H1 (cell line): ENCODE results near the gene ZGLP1. TPM values are rescaled to one million over a fixed set of nuclear protein-coding genes. Genes with fewer than 3 reads are reported as not detected.

Experiments
- CTCF ChIA-PET: fragments of 300-600 bp; sonication (Branson Sonifier 250); formaldehyde crosslinking; loops from one replicate; lab custom pipeline; 2021; ENCODE audit not compliant: partially characterized antibody; lab: Charles Lee
- POLR2A ChIA-PET: fragments of 300-600 bp; sonication (Branson Sonifier 250); formaldehyde crosslinking; loops from one replicate; lab custom pipeline; 2021; ENCODE audit warnings: inconsistent platforms; ENCODE audit not compliant: partially characterized antibody; lab: Charles Lee
- DNase-seq, 2 experiments: peaks; one replicate each; pipeline versions ENCODE4 v3.0.0 to v3.0.0-alpha.2; 2010 to 2022; ENCODE audit warnings: low spot score in 2 of 2, low read depth in 1 of 2, mixed read lengths in 1 of 2
- FAIRE-seq: peaks from 2 replicates; lab custom pipeline; 2011; peaks lifted over from hg19 to GRCh38; lab: Jason Lieb, UNC
- H2AFZ ChIP-seq: 2 replicates; pipeline ENCODE4 v1.8.1; 2012; ENCODE audit warnings: low read length, inconsistent platforms
- H2AK5ac ChIP-seq: 2 replicates; pipeline ENCODE4 v1.6.1; 2013; ENCODE audit warnings: low read depth, low read length
- H2BK120ac ChIP-seq: replicated peaks from 2 replicates; pipeline ENCODE3; 2013; ENCODE audit warnings: low read depth, low read length, inconsistent platforms
- H2BK12ac ChIP-seq: 2 replicates; pipeline ENCODE4 v1.6.1; 2013; ENCODE audit warnings: low read depth, low read length
- H2BK15ac ChIP-seq: 2 replicates; pipeline ENCODE4 v1.6.1; 2013; ENCODE audit warnings: low read length
- H2BK20ac ChIP-seq: 2 replicates; pipeline ENCODE4 v1.6.1; 2013; ENCODE audit warnings: low read length
- H2BK5ac ChIP-seq: 2 replicates; pipeline ENCODE4 v1.6.1; 2013; ENCODE audit warnings: low read depth, low read length
- H3K14ac ChIP-seq: 2 replicates; pipeline ENCODE4 v1.6.1; 2013; ENCODE audit warnings: inconsistent platforms; ENCODE audit not compliant: insufficient read length
- H3K18ac ChIP-seq: 2 replicates; pipeline ENCODE4 v1.6.1; 2013; ENCODE audit warnings: low read length; ENCODE audit errors: extremely low read depth
- H3K23ac ChIP-seq: 2 replicates; pipeline ENCODE4 v1.6.1; 2013; ENCODE audit warnings: inconsistent platforms; ENCODE audit not compliant: insufficient read length
- H3K23me2 ChIP-seq: 2 replicates; pipeline ENCODE4 v1.6.1; 2013; ENCODE audit warnings: low read depth, low read length
- H3K27ac ChIP-seq: 2 replicates; pipeline ENCODE4 v1.6.1; 2011; ENCODE audit warnings: low read depth, low read length, inconsistent platforms
- H3K27me3 ChIP-seq, 4 experiments: replicated peaks in 1 of 4; 1 replicate in 1 of 4; 2 replicates in 3 of 4; pipeline versions ENCODE4 v1.6.1 to v1.8.1; 2011 to 2013; ENCODE audit warnings: low read length in 3 of 4, mild to moderate bottlenecking in 3 of 4, inconsistent platforms in 2 of 4, mixed read lengths in 2 of 4, moderate library complexity in 1 of 4; ENCODE audit not compliant: control insufficient read depth in 3 of 4, insufficient read depth in 3 of 4; ENCODE audit errors: extremely low read depth in 1 of 4
- H3K36me3 ChIP-seq, 4 experiments: 2 replicates each; pipeline versions ENCODE4 v1.6.1 to v1.8.1; 2011 to 2013; ENCODE audit warnings: mild to moderate bottlenecking in 4 of 4, low read length in 3 of 4, moderate library complexity in 2 of 4, control low read depth in 1 of 4, inconsistent platforms in 1 of 4; ENCODE audit not compliant: insufficient read depth in 4 of 4, control insufficient read depth in 2 of 4
- H3K4ac ChIP-seq: replicated peaks from 2 replicates; pipeline ENCODE3; 2013; ENCODE audit warnings: low read length, low read depth, mixed read lengths, inconsistent platforms; ENCODE audit not compliant: insufficient read length
- H3K4me1 ChIP-seq, 4 experiments: replicated peaks in 1 of 4; 1 replicate in 1 of 4; 2 replicates in 3 of 4; pipeline versions ENCODE4 v1.6.1 to v1.8.1; 2011 to 2013; ENCODE audit warnings: low read length in 3 of 4, inconsistent platforms in 2 of 4, mixed read lengths in 1 of 4; ENCODE audit not compliant: insufficient read depth in 4 of 4, control insufficient read depth in 3 of 4
- H3K4me2 ChIP-seq, 2 experiments: 2 replicates each; pipeline versions ENCODE4 v1.6.1 to v1.8.1; 2011 to 2013; ENCODE audit warnings: low read depth in 2 of 2, low read length in 2 of 2, control low read depth in 1 of 2, inconsistent platforms in 1 of 2, mild to moderate bottlenecking in 1 of 2; ENCODE audit not compliant: insufficient read depth in 1 of 2
- H3K4me3 ChIP-seq, 4 experiments: fragments of 200-600, 300-600 bp in 1 of 4; sonication (generic), shearing (Covaris generic), sonication (Bioruptor Twin) in 1 of 4; 2 replicates each; pipeline versions ENCODE4 v1.5.1 to v1.8.1; 2011 to 2016; ENCODE audit warnings: low read length in 4 of 4, low read depth in 3 of 4, control low read depth in 2 of 4, inconsistent platforms in 2 of 4, mild to moderate bottlenecking in 2 of 4, mixed read lengths in 1 of 4, moderate library complexity in 1 of 4; ENCODE audit not compliant: insufficient read depth in 2 of 4; ENCODE audit errors: extremely low read depth in 1 of 4
- H3K56ac ChIP-seq: replicated peaks from 2 replicates; pipeline ENCODE3; 2013; ENCODE audit warnings: low read depth, mild to moderate bottlenecking, mixed read lengths, low read length, inconsistent platforms; ENCODE audit not compliant: insufficient read length
- H3K79me1 ChIP-seq: 2 replicates; pipeline ENCODE4 v1.6.1; 2013; ENCODE audit warnings: low read depth, low read length, control low read depth
- H3K79me2 ChIP-seq, 2 experiments: 2 replicates each; pipeline versions ENCODE4 v1.6.1 to v1.8.1; 2012 to 2013; ENCODE audit warnings: low read length in 2 of 2, mild to moderate bottlenecking in 2 of 2, inconsistent platforms in 1 of 2; ENCODE audit not compliant: insufficient read depth in 2 of 2, control insufficient read depth in 1 of 2
- H3K9ac ChIP-seq, 4 experiments: replicated peaks in 1 of 4; 1 replicate in 1 of 4; 2 replicates in 3 of 4; pipeline versions ENCODE4 v1.6.1 to v1.8.1; 2011 to 2013; ENCODE audit warnings: low read depth in 3 of 4, low read length in 3 of 4, control low read depth in 2 of 4, mild to moderate bottlenecking in 2 of 4, moderate library complexity in 2 of 4, inconsistent platforms in 1 of 4; ENCODE audit errors: extremely low read depth in 1 of 4
- H3K9me3 ChIP-seq, 2 experiments: 2 replicates each; pipeline versions ENCODE4 v1.6.1 to v1.8.1; 2012 to 2013; ENCODE audit warnings: mild to moderate bottlenecking in 2 of 2, moderate library complexity in 2 of 2, control low read depth in 1 of 2, inconsistent platforms in 1 of 2, low read depth in 1 of 2, low read length in 1 of 2, mixed read lengths in 1 of 2; ENCODE audit not compliant: insufficient read depth in 2 of 2
- H4K20me1 ChIP-seq, 2 experiments: replicated peaks in 1 of 2; 2 replicates each; pipeline versions ENCODE3 to v1.8.1; 2011 to 2013; ENCODE audit warnings: inconsistent platforms in 2 of 2, low read length in 2 of 2, mild to moderate bottlenecking in 1 of 2; ENCODE audit not compliant: insufficient read depth in 2 of 2, control insufficient read depth in 1 of 2
- H4K5ac ChIP-seq: 2 replicates; pipeline ENCODE4 v1.6.1; 2013; ENCODE audit warnings: low read length, low read depth, mixed read lengths, inconsistent platforms; ENCODE audit not compliant: insufficient read length
- H4K8ac ChIP-seq: 2 replicates; pipeline ENCODE4 v1.8.0; 2013; ENCODE audit warnings: mild to moderate bottlenecking, moderate library complexity, low read length, inconsistent platforms; ENCODE audit not compliant: insufficient read depth; ENCODE audit errors: extremely low read depth
- H4K91ac ChIP-seq: replicated peaks from 2 replicates; pipeline ENCODE3; 2013; ENCODE audit warnings: low read length, mixed read lengths, inconsistent platforms; ENCODE audit not compliant: insufficient read length
- CHD1 ChIP-seq: IDR thresholded peaks from 2 replicates; pipeline ENCODE4 v1.6.1; 2012; ENCODE audit warnings: low read depth, low read length, improper control_type of control experiment
- CTBP2 ChIP-seq: IDR thresholded peaks from 2 replicates; pipeline ENCODE4 v1.7.0; 2011; ENCODE audit warnings: borderline replicate concordance, mild to moderate bottlenecking, moderate library complexity, mixed read lengths, low read length; ENCODE audit not compliant: insufficient read depth, insufficient read length
- FOSL1 ChIP-seq: IDR thresholded peaks from 2 replicates; pipeline ENCODE4 v1.6.1; 2011; ENCODE audit warnings: mild to moderate bottlenecking, low read depth, low read length, moderate library complexity; ENCODE audit not compliant: insufficient read depth
- JUN ChIP-seq: IDR thresholded peaks from 2 replicates; pipeline ENCODE4 v1.6.1; 2011; ENCODE audit warnings: low read depth, mild to moderate bottlenecking, improper control_type of control experiment, low read length
- PHF8 ChIP-seq: fragments of 200-600 bp; sonication (generic); conservative IDR thresholded peaks from 2 replicates; pipeline ENCODE4 v1.7.1; 2012; ENCODE audit warnings: low read depth, mild to moderate bottlenecking, inconsistent platforms, low read length, moderate library complexity
- POLR2A ChIP-seq, 2 experiments: IDR thresholded peaks; 1 replicate in 1 of 2; 2 replicates in 1 of 2; pipeline ENCODE4 v1.6.1; 2011; ENCODE audit warnings: low read depth in 2 of 2, low read length in 2 of 2, mild to moderate bottlenecking in 2 of 2; ENCODE audit errors: control extremely low read depth in 1 of 2
- RBBP5 ChIP-seq: IDR thresholded peaks from 2 replicates; pipeline ENCODE4 v1.7.1; 2012; ENCODE audit warnings: low read depth, mild to moderate bottlenecking, inconsistent platforms, low read length, moderate library complexity, borderline replicate concordance
- RXRA ChIP-seq: IDR thresholded peaks from 2 replicates; pipeline ENCODE4 v1.6.1; 2011; ENCODE audit warnings: low read depth, mild to moderate bottlenecking, low read length, moderate library complexity; ENCODE audit not compliant: insufficient read depth
- SIX5 ChIP-seq: IDR thresholded peaks from 2 replicates; pipeline ENCODE4 v1.6.1; 2011; ENCODE audit warnings: mild to moderate bottlenecking, low read depth, low read length
- SP1 ChIP-seq: IDR thresholded peaks from 2 replicates; pipeline ENCODE4 v1.6.1; 2011; ENCODE audit warnings: low read depth, low read length
- SP4 ChIP-seq: IDR thresholded peaks from 2 replicates; pipeline ENCODE4 v1.6.1; 2012; ENCODE audit warnings: low read length, inconsistent platforms
- WGBS, 2 experiments: shearing (Covaris generic) in 1 of 2; methylation state at CpG; one replicate each; pipeline versions ENCODE4 v1.1.6 to v1.1.7; 2013 to 2015; ENCODE audit warnings: low lambda C conversion rate in 2 of 2, mixed read lengths in 2 of 2, inconsistent platforms in 1 of 2, low coverage in 1 of 2, missing lambda C conversion rate in 1 of 2; ENCODE audit not compliant: insufficient replicate concordance in 2 of 2, insufficient coverage in 1 of 2, insufficient read length in 1 of 2; ENCODE audit errors: extremely low coverage in 1 of 2, missing lambda C conversion rate in 1 of 2; 5-methylcytosine and 5-hydroxymethylcytosine counted together
- polyA plus RNA-seq, 7 experiments: library from polyadenylated mRNA; depleted of rRNA in 3 of 7; stranded (reverse) in 5 of 7; unstranded in 2 of 7; fragments of >200 nt in 5 of 7; fragments of 200-250 nt in 2 of 7; gene quantifications; 1 replicate in 5 of 7; 2 replicates in 1 of 7; 4 replicates in 1 of 7; pipeline versions ENCODE4 v1.2.1 to v1.2.3, GENCODE V29; 2011 to 2013; ENCODE audit warnings: missing spikeins in 2 of 7, mixed read lengths in 2 of 7
- total RNA-seq: library from RNA; stranded (reverse); fragmentation: NEBNext Ultra II Directional; extraction: Animal tissue kit (Norgen Biotek cat#: 25700); gene quantifications from 2 replicates; pipeline ENCODE4 v1.2.1, GENCODE V29; 2021
- TF ChIP-seq, protein P1 (sequence below): IDR thresholded peaks from 2 replicates; pipeline ENCODE4 v1.6.1; 2012; ENCODE audit warnings: inconsistent platforms

Gene ZGLP1
- total and polyA plus RNA-seq, 2 of the 8 experiments (the other 6 are each of a cell fraction or from before 2014, with no cell fraction given) = 4.2 to 5.1 TPM

GRCh38 chr19:10292206-10292788, 17.3 kb downstream of the ZGLP1 start:
- Histone ChIP-seq H3K27ac (no peak overlapping the region), H3K56ac (no peak overlapping the region), H3K4me1 (peaks cover 0 to 51% (median 24%) of the 10 kb centered on the region in 4 experiments; a peak in 6 of 7 replicates), H3K36me3 (no peaks in the 10 kb centered on the region), H3K14ac (no peak overlapping the region), H2AK5ac (no peak overlapping the region), H3K4ac (no peak overlapping the region), H4K20me1 (peaks cover 0 to 26% of the 10 kb centered on the region in 2 experiments), H3K23ac (no peak overlapping the region), H4K91ac (no peak overlapping the region), H3K27me3 (peaks cover 58 to 96% (median 89%) of the 10 kb centered on the region in 4 experiments), H3K9ac (no peak overlapping the region), H4K5ac (no peak overlapping the region), H2BK12ac (peak overlapping the region; percentile 30; the same call in 1 of the 2 replicates), H2AFZ (peak overlapping the region; percentile 25; the same call in 1 of the 2 replicates), H4K8ac (peak overlapping the region; percentile 3; the same call in 1 of the 2 replicates), H3K79me1 (no peaks in the 10 kb centered on the region), H2BK5ac (no peak overlapping the region; the same call in 1 of the 2 replicates), H2BK20ac (no peak overlapping the region), H2BK15ac (peak overlapping the region; percentile 24; the same call in 1 of the 2 replicates), H3K4me2 (peak overlapping the region; percentile 81 to 100), H3K9me3 (no peaks in the 10 kb centered on the region), H3K18ac (no peak overlapping the region), H3K79me2 (no peaks in the 10 kb centered on the region), H3K4me3 (peak overlapping the region; percentile 38 to 67 (median 60); a peak in 7 of 8 replicates), H3K23me2 (peaks cover 35% of the 10 kb centered on the region; the same call in 1 of the 2 replicates), H2BK120ac (no peak overlapping the region)
- FAIRE-seq = no peak
- peak; percentile 82 to 100 for DNase-seq
- ChIA-PET CTCF (interaction anchor here (0.9 to 3.7 kb wide), 9 partner anchors 22 to 124 kb away, joined by 3 to 29 read pairs (median 4); partner anchors contain the start of gene ICAM1), POLR2A (interaction anchor here (0.6 to 2.4 kb wide), 8 partner anchors 13 to 366 kb away, joined by 3 to 8 read pairs (median 4); partner anchors contain the start of genes FDX2, ICAM1 and RAVER1)
- WGBS, 2 experiments = 2% methylated on average over 44 of the region's 45 CpGs; no CpG with 5 or more reads in 1 of the 2 experiments
- TF ChIP-seq CTBP2 = no peak
- no peak for TF ChIP-seq JUN
- TF ChIP-seq CHD1 = no peak
- no peak for TF ChIP-seq SIX5
- peak; percentile 83; the same call in 1 of the 2 replicates for TF ChIP-seq SP1
- TF ChIP-seq, protein P1, sequence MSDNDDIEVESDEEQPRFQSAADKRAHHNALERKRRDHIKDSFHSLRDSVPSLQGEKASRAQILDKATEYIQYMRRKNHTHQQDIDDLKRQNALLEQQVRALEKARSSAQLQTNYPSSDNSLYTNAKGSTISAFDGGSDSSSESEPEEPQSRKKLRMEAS = no peak
- no peak for TF ChIP-seq RXRA
- no peak for TF ChIP-seq PHF8
- peak; percentile 44; the same call in 1 of the 2 replicates for TF ChIP-seq RBBP5
- no peak for TF ChIP-seq SP4
- TF ChIP-seq FOSL1 = no peak
- TF ChIP-seq POLR2A (IDR thresholded peaks at IDR 0.05; ENCODE audit: control extremely low read depth in 1 of 2, low read depth in 2 of 2, low read length in 2 of 2) = no peak; a peak in 1 of 3 replicates
